ENCODE measurements around the gene NRP2.

DNA sequence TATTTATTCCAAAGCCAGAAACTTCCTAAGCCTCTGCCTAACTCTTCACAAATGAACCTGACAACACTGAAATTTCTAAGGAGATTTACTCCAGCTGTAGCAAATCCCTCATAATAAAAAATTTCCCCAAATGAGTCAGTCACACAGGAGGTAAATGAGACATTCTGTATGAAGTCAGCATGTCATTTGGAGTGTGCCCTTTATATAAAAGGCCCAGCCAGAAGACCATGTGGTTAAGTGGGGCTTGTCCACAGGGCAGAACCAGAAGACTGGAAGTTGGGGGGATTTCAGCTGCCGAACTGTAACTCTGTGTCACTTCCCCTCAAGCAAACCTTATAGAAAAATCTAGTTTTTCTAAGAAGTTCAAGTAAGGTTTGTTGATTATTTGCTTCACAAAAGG lies 30.2 kb downstream of the NRP2 start:
- TF ChIP-seq, protein P1, sequence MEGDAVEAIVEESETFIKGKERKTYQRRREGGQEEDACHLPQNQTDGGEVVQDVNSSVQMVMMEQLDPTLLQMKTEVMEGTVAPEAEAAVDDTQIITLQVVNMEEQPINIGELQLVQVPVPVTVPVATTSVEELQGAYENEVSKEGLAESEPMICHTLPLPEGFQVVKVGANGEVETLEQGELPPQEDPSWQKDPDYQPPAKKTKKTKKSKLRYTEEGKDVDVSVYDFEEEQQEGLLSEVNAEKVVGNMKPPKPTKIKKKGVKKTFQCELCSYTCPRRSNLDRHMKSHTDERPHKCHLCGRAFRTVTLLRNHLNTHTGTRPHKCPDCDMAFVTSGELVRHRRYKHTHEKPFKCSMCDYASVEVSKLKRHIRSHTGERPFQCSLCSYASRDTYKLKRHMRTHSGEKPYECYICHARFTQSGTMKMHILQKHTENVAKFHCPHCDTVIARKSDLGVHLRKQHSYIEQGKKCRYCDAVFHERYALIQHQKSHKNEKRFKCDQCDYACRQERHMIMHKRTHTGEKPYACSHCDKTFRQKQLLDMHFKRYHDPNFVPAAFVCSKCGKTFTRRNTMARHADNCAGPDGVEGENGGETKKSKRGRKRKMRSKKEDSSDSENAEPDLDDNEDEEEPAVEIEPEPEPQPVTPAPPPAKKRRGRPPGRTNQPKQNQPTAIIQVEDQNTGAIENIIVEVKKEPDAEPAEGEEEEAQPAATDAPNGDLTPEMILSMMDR (conservative IDR thresholded peaks at IDR 0.05; ENCODE audit: low read length), result no peak
- TF ChIP-seq EZH2phosphoT487 (IDR thresholded peaks at IDR 0.05; ENCODE audit: borderline replicate concordance), result no peak
